HEK293T (cell line): Measurements from ENCODE around the gene USP21.

Experiments
- CTCF ChIA-PET: fragments of 350-600 bp; formaldehyde crosslinking; extraction: SDS; loops from one replicate; lab custom pipeline; 2021; ENCODE audit warnings: antibody characterized with exemption, inconsistent platforms; lab: Yijun Ruan, JAX
- POLR2A ChIA-PET: fragments of 350-600 bp; formaldehyde crosslinking; extraction: SDS; loops from one replicate; lab custom pipeline; 2020; ENCODE audit warnings: antibody characterized with exemption, inconsistent platforms; lab: Yijun Ruan, JAX
- DNase-seq: peaks from one replicate; pipeline ENCODE4 v3.0.0; 2012; ENCODE audit warnings: mixed read lengths; ENCODE audit errors: extremely low spot score
- ARNT ChIP-seq: fragments of 450-650 bp; IDR thresholded peaks from 2 replicates; pipeline ENCODE4 v1.6.1; 2017; ENCODE audit warnings: mild to moderate bottlenecking
- BHLHE40 ChIP-seq: fragments of 450-650 bp; IDR thresholded peaks from 2 replicates; pipeline ENCODE4 v1.6.1; 2016; ENCODE audit warnings: mild to moderate bottlenecking, moderate library complexity, borderline replicate concordance
- CTBP1 ChIP-seq: fragments of 450-650 bp; IDR thresholded peaks from 2 replicates; pipeline ENCODE4 v1.6.1; 2016; ENCODE audit warnings: borderline replicate concordance
- ELF4 ChIP-seq: fragments of 450-650 bp; IDR thresholded peaks from 2 replicates; pipeline ENCODE4 v1.6.1; 2017; ENCODE audit warnings: antibody characterized with exemption
- FOXA1 ChIP-seq: fragments of 450-650 bp; IDR thresholded peaks from 2 replicates; pipeline ENCODE4 v1.6.1; 2016; ENCODE audit warnings: mild to moderate bottlenecking
- FOXK2 ChIP-seq: fragments of 450-650 bp; IDR thresholded peaks from 2 replicates; pipeline ENCODE4 v1.6.1; 2016; ENCODE audit warnings: mild to moderate bottlenecking
- FOXM1 ChIP-seq: fragments of 450-650 bp; IDR thresholded peaks from 2 replicates; pipeline ENCODE4 v1.6.1; 2017; ENCODE audit warnings: mild to moderate bottlenecking, borderline replicate concordance
- HDGF ChIP-seq: fragments of 450-650 bp; IDR thresholded peaks from 2 replicates; pipeline ENCODE4 v1.6.1; 2017; ENCODE audit warnings: antibody characterized with exemption, borderline replicate concordance
- L3MBTL2 ChIP-seq: fragments of 450-650 bp; conservative IDR thresholded peaks from 2 replicates; pipeline ENCODE4 v1.6.1; 2016; ENCODE audit warnings: mild to moderate bottlenecking
- LEF1 ChIP-seq: fragments of 450-650 bp; IDR thresholded peaks from 2 replicates; pipeline ENCODE4 v1.6.1; 2017; ENCODE audit warnings: mild to moderate bottlenecking, borderline replicate concordance
- NFRKB ChIP-seq: fragments of 450-650 bp; IDR thresholded peaks from 2 replicates; pipeline ENCODE4 v1.6.1; 2016; ENCODE audit warnings: mild to moderate bottlenecking, moderate library complexity
- PKNOX1 ChIP-seq: fragments of 450-650 bp; IDR thresholded peaks from 2 replicates; pipeline ENCODE4 v1.6.1; 2016
- SP1 ChIP-seq: fragments of 450-650 bp; IDR thresholded peaks from 2 replicates; pipeline ENCODE4 v1.6.1; 2017
- SUZ12 ChIP-seq: fragments of 450-650 bp; IDR thresholded peaks from 2 replicates; pipeline ENCODE4 v1.6.1; 2016; ENCODE audit warnings: mild to moderate bottlenecking
- TARDBP ChIP-seq: fragments of 450-650 bp; IDR thresholded peaks from 2 replicates; pipeline ENCODE4 v1.6.1; 2016
- ZNF384 ChIP-seq: fragments of 450-650 bp; IDR thresholded peaks from 2 replicates; pipeline ENCODE4 v1.6.1; 2016

Gene USP21

GRCh38 chr1:161159913-161160243, 578 bp downstream of the USP21 start:
- ChIA-PET POLR2A (no interaction called here), CTCF (no interaction called here)
- TF ChIP-seq ELF4 (no peak), ZNF384 (no peak), ARNT (no peak), FOXA1 (no peak), HDGF (no peak), LEF1 (no peak)

GRCh38 chr1:161160671-161161145, 1.4 kb downstream of the USP21 start:
- ChIA-PET POLR2A (no interaction called here), CTCF (no interaction called here)
- DNase-seq, result no peak
- TF ChIP-seq FOXM1 (no peak), HDGF (no peak), L3MBTL2 (no peak), PKNOX1 (no peak), ZNF384 (no peak), BHLHE40 (no peak), TARDBP (no peak), NFRKB (no peak), ELF4 (no peak), SUZ12 (no peak), FOXA1 (no peak), CTBP1 (no peak), ARNT (no peak), FOXK2 (no peak)

More at GRCh38 chr1:161159913-161160243, 578 bp downstream of the USP21 start:
- no peak for DNase-seq

- no peak for DNase-seq
- POLR2A ChIA-PET, result interaction anchor here (1.2 to 1.3 kb wide), 2 partner anchors 8 to 11 kb away, joined by 3 to 4 read pairs; partner anchors contain the start of gene UFC1
- CTCF ChIA-PET, result no interaction called here
- TF ChIP-seq FOXK2 (no peak), TARDBP (no peak), ELF4 (no peak), L3MBTL2 (no peak), ARNT (no peak), BHLHE40 (no peak), SP1 (no peak), PKNOX1 (no peak)
Observed at GRCh38 chr1:161161652-161162051, 2.4 kb downstream of the USP21 start.

GRCh38 chr1:161162052-161162451, 2.8 kb downstream of the USP21 start:
- POLR2A ChIA-PET, result interaction anchor here (1.2 to 1.3 kb wide), 2 partner anchors 8 to 11 kb away, joined by 3 to 4 read pairs; partner anchors contain the start of gene UFC1
- CTCF ChIA-PET, result no interaction called here
- DNase-seq, result no peak
- TF ChIP-seq ELF4 (no peak), LEF1 (no peak), HDGF (no peak), CTBP1 (no peak), SP1 (no peak), BHLHE40 (no peak), ZNF384 (no peak), FOXK2 (no peak), PKNOX1 (no peak), SUZ12 (no peak), FOXA1 (no peak), ARNT (no peak), NFRKB (no peak), L3MBTL2 (no peak), FOXM1 (no peak), TARDBP (no peak)

- POLR2A ChIA-PET, result interaction anchor here (1.2 to 1.3 kb wide), 2 partner anchors 9 to 10 kb away, joined by 3 to 4 read pairs; partner anchors contain the start of gene UFC1
- CTCF ChIA-PET, result no interaction called here
- DNase-seq, result no peak
- TF ChIP-seq L3MBTL2 (no peak), ARNT (no peak), NFRKB (no peak), LEF1 (no peak), TARDBP (no peak), FOXK2 (no peak), CTBP1 (no peak)
Observed at GRCh38 chr1:161162806-161163205, 3.5 kb downstream of the USP21 start.

- no peak for DNase-seq
- ChIA-PET CTCF (no interaction called here), POLR2A (interaction anchor here (3.3 kb wide), 1 partner anchor 10 kb away, joined by 19 read pairs; the partner anchor contains the start of gene UFC1)
- TF ChIP-seq SP1 (no peak), PKNOX1 (no peak), BHLHE40 (no peak), ARNT (no peak), FOXA1 (no peak), CTBP1 (no peak), ZNF384 (no peak), NFRKB (no peak), FOXK2 (no peak), TARDBP (no peak), HDGF (no peak)
Observed at GRCh38 chr1:161163793-161164192, 4.5 kb downstream of the USP21 start.
